NCI-H345 treated with DMSO at 0.1 percent for 48 hours (cell line): ENCODE data around the gene LYPD3.
"Not testable (repeated sequence)": the region's sequence is repeated elsewhere in the genome, so short reads cannot be mapped to it uniquely, and the experiment has no call there.

ENCODE experiments used
- DNase-seq: peaks from one replicate; lab custom pipeline; 2025; ENCODE audit not compliant: unreplicated experiment; lab: John Stamatoyannopoulos, UW

Gene LYPD3

DNA sequence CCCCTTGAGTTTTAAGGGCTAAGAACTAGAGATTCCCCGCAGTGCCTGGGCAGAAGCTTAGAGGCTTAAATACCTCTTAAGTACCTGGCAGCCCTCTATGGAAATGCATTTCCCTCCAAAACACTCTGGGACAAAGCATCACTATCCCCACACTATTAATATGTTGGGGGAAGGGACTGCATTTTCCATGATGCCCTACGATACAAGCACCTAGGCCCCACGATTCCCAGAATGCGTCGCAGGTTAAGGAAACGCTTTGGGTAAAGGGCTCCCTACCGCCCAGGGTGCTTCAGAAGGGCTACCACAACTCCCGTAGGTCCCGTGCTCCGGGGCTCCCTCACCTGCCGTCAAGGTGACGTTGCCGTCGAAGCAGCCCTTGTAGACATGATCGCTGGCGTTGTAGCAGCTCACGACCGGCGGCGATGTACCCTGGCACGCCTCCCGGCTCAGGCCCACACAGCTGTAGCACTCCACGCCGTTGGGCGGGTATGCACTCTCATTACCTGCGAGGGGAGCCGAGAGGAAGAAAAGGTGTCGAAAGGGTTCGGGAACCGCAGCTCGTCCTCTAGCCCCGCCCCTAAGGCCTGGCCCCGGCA lies 2.5 kb downstream of the LYPD3 start:
- DNase-seq, result no peak

DNA sequence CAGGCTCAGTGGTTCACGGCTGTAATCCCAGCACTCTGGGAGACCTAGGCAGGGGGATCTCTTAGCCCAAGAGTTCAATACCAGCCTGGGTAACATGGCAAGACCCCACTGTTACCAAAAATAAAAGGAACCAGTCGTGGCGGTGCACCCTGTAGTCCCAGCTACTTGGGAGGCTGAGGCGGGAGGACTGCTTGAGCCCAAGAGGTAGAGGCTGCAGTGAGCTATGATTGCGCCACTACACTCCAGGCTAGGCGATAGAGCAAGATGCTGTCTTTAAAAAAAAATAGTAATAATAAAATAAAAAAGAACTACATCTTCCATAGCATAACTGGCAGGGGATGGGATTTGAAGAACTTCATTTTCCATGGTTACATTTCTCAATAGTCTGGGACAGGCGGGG lies 3.0 kb downstream of the LYPD3 start:
- no peak for DNase-seq

DNA sequence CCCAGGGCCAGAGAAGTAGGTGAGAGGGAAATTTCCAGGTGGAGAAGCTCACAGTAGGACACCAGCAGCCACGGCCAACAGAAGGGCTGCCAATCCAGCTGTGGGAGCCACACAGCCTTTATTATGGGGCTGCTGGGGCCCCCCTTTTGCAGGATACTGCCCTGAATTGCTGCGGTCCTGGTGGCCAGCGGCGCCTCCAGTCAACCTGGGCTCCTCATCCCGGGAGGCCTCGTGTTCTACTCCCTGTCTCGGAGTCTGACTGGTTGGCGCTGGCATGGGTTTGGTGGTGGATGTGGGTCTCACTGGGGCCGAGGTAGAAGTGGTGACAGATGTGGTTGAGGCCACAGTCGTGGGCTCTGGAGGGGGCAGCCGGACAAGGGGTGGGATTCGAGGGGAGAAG lies 4.1 kb downstream of the LYPD3 start:
- DNase-seq, result no peak

DNA sequence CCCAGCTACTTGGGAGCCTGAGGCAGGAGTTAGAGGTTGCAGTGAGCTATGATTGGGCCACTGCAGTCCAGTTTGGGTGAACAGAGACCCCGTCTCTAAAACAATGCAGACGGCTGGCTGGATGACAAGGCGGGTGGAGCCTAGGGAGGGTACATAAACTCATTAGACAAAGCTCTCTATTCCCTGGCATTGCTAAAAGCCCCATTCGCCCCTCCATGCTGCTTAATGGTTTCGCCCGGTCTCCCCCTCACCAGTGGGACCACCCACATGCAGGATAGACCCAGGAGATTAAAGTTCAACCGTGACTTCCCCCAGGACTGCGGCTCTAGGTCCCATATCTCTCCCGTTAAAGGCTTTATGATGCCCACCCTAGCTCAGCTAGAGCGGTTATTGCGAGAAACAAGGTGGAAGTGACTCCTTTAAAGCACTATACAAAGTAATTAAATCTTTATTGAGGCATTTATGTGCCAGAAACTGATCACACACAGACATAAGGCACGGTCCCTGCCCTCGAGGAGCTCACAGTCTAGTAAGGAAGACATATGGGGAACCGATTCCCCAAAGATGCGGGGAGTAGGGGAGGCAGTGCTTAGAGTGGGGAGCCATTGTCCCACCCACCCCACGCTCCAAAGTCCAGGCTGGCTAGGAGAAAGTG lies 4.9 kb downstream of the LYPD3 start:
- DNase-seq, result no peak

DNA sequence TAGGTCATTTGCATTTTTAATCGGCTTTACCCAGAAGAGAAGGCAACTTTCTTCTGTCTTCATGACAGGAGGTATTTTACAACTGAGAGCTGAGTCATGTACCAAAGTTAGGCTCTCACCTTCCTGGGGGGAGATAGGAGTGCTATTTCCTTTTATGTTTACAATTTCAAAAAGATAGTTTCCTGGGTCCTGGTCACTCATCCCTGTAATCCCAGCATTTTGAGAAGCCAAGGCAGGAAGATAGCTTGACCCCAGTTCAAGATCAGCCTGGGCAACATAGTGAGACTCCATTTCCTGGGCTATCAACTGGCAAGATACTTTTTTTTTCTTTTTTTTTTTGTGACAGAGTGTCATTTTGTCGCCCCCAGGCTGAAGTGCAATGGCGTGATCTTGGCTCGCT lies 7.6 kb downstream of the LYPD3 start:
- no peak for DNase-seq

DNA sequence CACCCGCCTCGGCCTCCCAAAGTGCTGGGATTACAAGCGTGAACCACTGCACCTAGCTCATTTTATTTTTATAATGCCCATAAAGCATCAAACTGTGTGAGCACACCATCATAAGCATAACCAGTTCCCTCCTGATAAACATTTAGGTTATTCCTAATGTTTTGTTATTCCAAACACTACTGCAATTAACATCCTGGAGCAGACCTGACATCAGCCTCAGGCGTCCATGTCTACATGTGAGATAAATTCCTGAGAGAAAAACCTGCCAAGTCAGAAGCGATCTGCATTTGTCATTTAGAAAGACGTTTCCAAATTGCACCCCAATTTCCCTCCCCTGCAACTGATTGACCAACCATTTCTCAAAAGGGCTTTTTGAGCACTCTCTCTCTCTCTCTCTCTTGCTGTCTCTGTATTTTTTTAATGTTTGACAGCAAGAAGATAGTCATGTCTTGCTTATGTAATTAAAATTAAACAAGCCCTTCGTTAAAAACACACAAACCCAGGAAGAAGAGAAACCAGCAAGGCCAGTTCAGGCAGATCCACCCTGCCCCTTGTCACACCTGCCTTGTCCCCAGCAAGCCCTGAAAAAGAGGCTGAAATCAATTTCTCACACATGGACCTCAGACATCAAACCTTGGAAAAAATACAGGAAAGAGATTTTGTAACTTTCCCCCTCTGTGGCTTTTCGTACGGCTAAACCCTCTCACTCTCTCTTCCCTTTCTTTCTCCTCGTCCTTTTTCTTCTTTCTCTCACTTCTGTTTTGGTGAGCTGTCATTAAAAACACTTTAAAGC lies 9.9 kb downstream of the LYPD3 start:
- no peak for DNase-seq

DNA sequence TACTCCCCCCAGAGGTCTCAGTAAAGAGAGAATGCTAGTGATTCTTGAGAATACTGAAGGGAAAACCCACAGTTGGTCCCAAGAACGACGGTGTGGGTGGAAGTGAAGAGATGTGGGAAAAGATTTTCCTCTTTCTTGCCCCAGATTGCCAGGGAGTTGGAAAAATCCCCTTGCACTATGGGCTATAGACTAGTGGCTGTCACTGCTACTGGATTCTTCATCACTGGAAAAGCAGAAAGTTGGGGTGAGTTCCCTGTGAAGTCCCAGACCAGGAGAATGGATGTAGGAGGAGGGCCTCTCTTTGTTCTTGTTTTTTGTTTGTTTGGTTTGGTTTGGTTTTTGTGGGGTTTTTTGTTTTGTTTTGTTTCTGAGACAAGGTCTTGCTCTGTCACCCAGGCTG lies 11.4 kb downstream of the LYPD3 start:
- DNase-seq, result no peak

DNA sequence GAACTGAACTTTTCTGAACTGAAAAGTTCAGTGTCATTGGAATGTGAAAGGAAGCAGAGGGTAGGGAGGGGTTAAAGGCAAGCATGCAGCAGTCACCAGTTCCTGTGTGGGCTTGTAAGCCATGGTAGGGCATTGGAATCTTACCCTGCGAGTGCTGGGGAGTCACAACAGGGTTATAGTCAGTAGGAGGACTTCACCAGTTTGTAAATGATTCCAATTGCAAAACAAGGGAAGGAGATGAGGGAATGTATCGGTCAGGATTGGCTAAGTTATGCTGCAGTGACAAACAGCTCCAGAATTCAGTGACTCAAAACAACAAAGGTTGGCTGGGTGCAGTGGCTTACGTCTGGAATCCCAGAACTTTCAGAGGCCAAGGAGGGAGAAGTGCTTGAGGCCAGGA lies 12.8 kb downstream of the LYPD3 start:
- DNase-seq, result no peak

DNA sequence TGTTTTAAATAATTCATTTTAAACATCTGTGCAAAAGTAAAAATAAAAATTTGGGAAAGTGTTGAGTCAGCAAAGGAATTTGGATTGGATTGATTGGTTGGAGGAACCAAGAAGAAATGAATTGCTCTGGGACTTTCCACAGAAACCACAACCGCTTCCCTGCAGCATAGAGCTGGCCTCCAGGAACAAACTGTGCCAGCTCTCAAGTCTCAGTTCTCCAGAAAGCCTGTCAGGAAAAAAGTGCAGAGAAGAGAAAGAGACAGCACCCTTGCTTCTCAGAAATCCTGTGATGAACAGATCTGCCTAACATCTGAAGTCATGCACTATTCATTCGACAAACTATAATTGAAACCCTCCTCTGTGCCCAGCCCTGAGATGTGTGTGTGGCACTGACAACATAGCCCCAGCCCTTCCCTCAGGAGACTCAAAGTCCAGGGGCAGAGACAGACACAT lies 14.8 kb downstream of the LYPD3 start:
- DNase-seq, result no peak

DNA sequence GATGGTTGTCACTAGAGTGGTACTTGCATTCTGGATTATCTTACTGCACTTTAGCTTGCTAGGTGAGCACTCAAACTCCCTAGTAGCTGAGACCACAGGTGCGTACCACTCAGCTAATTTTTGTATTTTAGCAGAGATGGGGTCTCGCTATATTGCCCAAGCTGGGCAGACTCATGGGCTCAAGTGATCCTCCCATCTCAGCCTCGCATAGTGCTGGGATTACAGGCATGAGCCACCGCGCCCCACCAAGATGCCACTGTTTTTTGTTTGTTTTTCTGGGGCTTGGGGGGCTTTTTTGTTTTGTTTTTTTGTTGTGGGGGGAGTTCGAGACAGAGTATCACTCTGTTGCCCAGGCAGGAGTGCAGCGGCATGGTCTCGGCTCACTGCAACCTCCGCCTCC lies 17.8 kb downstream of the LYPD3 start:
- no peak for DNase-seq

DNA sequence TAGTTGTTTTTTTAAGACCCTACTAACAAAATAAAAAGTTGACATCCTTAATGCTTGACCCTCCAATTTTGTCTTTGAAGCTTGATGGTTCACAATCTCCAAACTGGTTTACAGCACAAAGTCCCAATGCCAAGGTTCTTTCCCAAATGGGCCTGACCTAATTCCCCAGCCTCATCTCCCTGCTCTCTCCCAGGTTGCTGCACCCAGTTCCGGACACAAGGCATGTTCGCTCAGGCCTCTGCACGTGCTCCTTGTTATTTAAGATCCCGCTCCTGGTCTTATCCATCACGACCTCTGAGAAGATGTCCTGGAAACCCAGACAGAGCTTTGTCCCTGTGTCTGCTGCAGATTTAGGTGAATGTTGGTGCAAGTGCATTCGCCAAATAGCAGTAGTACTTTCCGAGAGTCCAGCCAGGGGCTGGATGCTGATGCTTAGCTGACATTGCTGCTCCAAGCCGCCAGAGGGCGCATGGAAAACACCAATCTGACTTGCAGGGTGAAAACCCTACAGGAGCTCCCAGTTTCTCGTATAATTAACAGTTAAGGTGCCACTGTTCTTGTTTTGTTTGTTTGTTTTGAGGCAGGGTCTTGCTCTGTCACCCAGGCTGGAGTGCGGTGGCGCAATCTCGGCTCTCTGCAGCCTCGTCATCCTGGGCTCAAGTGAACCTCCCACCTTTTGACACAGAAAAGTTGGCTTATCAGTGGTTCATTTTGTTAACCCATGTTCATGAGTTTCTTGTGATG lies 18.5 kb downstream of the LYPD3 start:
- DNase-seq, result peak; percentile 33

DNA sequence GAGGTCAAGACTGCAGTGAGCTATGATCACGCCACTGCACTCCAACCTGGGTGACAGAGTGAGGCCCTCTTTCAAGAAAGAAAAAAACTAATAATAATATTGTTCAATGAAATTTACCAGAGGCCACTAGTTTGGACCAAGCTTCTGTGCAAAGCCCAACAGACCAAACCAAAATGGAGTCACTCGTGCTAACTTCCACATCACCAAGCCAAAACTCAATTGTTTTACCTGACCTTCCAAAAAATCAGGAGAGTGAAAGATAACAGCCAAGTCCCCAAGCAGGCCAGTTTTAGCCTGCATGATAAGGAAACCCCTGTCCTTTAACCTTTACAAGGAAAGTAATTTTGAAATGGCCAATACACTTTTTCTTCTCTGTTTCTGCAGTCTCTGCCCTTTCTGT lies 20.0 kb downstream of the LYPD3 start:
- DNase-seq, result no peak

DNA sequence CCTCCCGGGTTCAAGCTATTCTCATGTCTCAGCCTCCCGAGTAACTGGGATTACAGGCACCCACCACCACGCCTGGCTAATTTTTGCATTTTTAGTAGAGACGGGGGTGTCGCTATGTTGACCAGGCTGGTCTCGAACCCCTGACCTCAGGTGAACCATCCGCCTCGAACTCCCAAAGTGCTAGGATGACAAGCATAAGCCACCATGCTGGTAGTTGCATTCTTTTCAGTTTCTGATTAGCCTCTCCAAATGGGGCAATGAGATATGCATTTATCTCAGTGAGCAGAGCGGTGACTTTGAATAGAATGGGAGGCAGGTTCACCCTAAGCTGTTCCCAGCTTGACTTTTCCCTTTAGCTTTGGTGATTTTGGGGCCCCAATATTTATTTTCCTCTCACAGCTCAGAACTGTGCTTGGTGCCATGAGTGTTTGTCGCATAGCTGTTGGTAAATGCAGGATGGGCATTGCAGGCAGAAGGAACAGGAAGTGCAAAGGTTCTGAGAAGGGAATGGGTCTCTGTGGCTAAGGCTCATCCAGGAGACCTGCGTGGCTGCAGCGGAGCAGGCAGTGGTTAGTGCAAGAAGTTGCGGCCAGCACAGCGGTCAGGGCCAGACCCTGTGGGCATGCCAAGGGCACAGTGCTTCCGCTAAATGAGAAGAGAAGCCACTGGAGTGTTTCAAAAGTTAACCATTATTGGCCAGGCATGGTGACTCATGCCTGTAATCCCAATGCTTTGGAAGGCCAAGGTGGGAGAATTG lies 20.7 kb downstream of the LYPD3 start:
- no peak for DNase-seq

DNA sequence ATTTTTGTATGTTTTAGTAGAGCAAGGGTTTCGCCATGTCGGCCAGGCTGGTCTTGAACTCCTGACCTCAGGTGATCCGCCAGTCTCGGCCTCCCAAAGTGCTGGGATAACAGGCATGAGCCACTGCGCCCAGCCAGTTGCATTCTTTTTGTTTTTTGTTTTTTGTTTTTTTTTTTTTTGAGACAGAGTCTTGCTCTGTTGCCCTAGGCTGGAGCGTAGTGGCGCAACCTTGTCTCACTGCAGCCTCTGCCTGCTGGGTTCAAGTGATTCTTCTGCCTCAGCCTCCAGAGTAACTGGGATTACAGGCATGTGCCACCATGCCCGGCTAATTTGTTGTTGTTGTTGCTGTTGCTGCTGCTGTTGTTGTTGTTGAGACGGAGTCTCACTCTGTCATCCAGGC lies 21.3 kb downstream of the LYPD3 start:
- DNase-seq, result not testable (repeated sequence)

DNA sequence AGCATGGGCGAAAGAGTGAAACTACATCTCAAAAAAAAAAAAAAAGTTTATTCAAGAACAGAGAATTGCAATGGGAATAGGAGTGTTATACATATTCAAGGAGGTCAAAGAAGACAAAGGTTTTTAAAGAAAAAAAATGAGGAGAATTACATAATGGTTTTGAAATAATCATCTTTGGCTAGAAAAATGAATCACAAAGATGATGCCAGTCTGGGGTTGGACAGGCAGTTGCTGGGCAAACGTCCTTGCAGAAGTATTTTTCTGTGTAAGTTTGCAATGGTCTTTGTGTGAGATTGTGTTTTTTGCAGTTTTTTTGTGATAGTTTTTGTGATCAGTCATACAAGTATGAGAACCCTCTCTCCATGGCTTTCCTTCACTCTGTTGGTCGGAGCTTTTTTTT lies 23.7 kb downstream of the LYPD3 start:
- no peak for DNase-seq

DNA sequence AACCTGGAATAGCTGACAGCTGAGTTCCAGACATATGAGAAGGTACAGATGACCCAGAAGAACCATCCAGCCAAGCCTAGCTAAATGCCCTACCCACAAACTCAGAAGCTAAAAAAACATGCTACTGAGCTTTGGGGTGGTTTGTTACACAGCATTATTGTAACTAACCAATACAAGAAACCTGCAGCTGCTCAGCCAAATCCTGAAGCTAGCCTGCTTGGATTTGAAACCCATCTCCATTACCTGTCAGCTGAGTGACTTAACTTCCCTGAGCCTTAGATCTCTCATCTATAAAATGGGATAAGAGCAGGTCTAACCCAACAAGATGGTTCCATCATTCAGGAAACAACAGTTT lies 25.7 kb downstream of the LYPD3 start:
- DNase-seq, result no peak

DNA sequence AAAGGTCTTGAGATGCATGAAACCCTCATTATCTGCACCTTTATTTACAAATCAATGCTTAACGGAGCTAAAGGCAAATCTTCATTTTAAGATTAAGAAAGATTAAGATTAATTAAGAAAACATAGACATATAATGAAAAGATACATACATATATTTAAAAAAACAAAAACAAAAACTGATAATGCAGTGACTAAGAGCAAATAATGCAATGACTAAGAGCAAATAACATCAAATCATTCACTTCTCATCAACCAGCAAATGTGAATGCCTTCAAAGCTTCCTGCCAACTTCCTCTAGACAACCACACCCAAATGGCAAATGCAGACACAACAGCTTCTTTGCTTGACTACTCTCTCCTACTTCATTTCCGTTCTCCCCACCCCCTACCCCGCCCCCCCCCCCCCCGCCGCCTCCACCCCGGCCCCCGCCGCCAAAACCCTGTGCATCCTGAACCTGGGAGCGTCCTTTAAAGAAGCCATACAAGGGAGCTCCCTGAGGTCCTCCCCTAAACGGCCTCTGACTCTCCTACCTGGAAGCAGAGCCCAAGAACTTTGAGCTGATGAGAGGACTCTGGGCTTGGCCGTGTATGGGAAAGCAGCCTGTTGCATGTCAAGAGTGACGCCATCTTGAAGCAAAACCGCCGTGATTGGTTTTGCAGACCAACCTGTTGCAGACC lies 26.2 kb downstream of the LYPD3 start:
- no peak for DNase-seq

DNA sequence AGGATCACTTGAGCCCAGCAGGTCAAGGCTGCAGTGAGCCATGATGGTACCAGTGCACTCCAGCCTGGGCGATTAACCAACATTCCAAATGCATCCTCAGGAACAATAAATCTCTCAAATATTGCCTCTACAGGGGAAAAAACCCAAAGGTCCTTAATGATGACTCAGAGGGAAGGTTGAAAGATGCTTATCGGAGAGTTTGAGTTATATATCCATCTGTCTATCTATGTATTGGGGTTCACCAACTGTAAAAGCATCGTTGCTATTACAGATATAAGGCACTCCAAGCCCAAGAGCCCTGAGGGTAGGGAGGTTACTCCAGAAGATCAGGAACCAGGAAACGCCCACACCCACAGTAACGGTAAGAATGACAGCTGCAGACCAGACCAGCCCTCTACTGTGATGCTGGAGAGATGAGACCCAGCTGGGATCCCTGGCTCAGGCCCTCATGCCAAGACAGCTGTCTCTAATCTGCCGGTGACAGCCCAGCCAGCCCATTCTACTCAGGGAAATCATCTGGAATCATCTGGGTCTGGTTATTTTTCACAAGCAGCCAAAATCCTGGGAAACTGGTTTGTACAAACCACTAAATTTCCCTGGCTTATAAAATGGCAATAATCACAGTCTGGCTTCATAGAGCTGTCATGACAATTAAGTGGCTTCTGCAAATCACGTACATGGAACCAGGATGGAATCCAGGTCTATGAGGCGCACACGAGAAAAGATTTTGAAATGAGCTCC lies 26.9 kb downstream of the LYPD3 start:
- DNase-seq, result no peak

DNA sequence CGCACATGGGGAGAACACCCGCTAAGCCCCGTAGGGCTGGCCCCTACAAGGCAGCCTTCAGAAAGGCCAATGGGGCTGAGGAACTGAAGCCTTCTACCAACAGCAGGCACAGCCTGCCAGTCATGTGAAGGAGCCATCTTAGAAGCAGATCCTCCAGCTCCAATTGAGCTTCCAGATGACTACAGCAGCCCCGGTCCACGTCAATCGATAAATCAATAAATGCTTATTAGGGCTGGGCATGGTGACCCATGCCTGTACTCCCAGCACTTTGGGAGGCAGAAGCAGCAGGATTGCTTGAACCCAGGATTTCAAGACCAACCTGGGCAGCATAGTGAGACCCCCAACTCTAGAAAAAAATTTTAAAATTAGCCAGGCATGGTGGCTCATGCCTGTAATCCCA lies 27.7 kb downstream of the LYPD3 start:
- no peak for DNase-seq

DNA sequence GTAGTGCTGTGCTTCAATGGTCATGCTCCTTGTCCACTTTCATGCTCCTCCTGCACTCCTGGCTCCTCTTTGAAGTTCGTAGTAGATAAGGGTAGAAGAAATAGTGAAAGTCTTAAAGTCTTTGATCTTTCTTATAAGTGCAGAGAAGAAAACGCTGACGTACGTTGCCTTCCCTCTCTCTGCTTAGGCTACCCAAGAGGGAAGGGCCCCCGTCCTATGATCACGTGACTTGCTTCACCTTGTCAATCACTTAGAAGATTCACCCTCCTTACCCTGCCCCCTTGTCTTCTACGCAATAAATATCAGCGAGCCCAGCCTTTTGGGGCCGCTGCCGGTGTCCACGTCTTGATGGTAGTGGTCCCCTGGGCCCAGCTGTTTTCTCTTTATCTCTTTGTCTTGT lies 28.1 kb downstream of the LYPD3 start:
- DNase-seq, result not testable (repeated sequence)
